GM12872 (cell line): ENCODE measurements around the gene DOCK8.

Experiments used
- CTCF ChIP-seq: IDR thresholded peaks from 3 replicates; pipeline ENCODE4 v1.5.1; 2011; ENCODE audit warnings: low read depth, mild to moderate bottlenecking, low read length, moderate library complexity; ENCODE audit not compliant: insufficient read depth

The DOCK8 gene

GRCh38 chr9:341634-342421, 127.2 kb downstream of the DOCK8 start:
- no peak for TF ChIP-seq CTCF

GRCh38 chr9:343773-344172, 129.1 kb downstream of the DOCK8 start:
- TF ChIP-seq CTCF: no peak

GRCh38 chr9:346111-346571, 131.5 kb downstream of the DOCK8 start:
- no peak for TF ChIP-seq CTCF

GRCh38 chr9:347667-348292, 133.1 kb downstream of the DOCK8 start:
- TF ChIP-seq CTCF: peak; percentile 38; the same call in 2 of the 3 replicates

GRCh38 chr9:350384-350783, 135.7 kb downstream of the DOCK8 start:
- TF ChIP-seq CTCF: no peak

GRCh38 chr9:351916-352315, 137.3 kb downstream of the DOCK8 start:
- no peak for TF ChIP-seq CTCF

- no peak for TF ChIP-seq CTCF
These were observed 138.4 kb downstream of the DOCK8 start for GRCh38 chr9:353077-353476.
